GM12878 (cell line): ENCODE data around the gene FMNL2. TPM values are rescaled to one million over a fixed set of nuclear protein-coding genes. Genes with fewer than 3 reads are reported as not detected.

Experiments used
- ATAC-seq: fragments of 200-7000 bp; cut with Tn5 transposase; 3 replicates; pipeline ENCODE4 v1.9.1; 2020; ENCODE audit warnings: mild to moderate bottlenecking, moderate library complexity
- BruUV-seq: library from RNA; stranded (reverse); fragments of 400-500 nt; replicated peaks from 2 replicates; lab custom pipeline; 2021; lab: Mats Ljungman, UMichigan
- CTCF ChIA-PET: fragments of 300-600 bp; sonication (Branson Sonifier 250); formaldehyde crosslinking; extraction: SDS; loops from one replicate; lab custom pipeline; 2021; ENCODE audit warnings: inconsistent platforms; lab: Yijun Ruan, JAX
- POLR2A ChIA-PET: fragments of 350-600 bp; formaldehyde crosslinking; extraction: SDS; loops from one replicate; lab custom pipeline; 2021; ENCODE audit warnings: inconsistent platforms; lab: Charles Lee
- RAD21 ChIA-PET: fragments of 300-600 bp; sonication (Branson Sonifier 250); formaldehyde crosslinking; loops from one replicate; lab custom pipeline; 2023; ENCODE audit warnings: antibody characterized with exemption; ENCODE audit not compliant: unreplicated experiment; lab: Charles Lee
- SMC1A ChIA-PET: fragments of 300-600 bp; sonication (Branson Sonifier 250); formaldehyde crosslinking; loops from one replicate; lab custom pipeline; 2023; ENCODE audit not compliant: unreplicated experiment, uncharacterized antibody; lab: Charles Lee
- DNase-seq: peaks from one replicate; pipeline ENCODE4 v3.0.0-alpha.2; 2011; ENCODE audit warnings: low read depth, low spot score
- FAIRE-seq: peaks from 3 replicates; lab custom pipeline; 2011; peaks lifted over from hg19 to GRCh38; lab: Jason Lieb, UNC
- H2AFZ ChIP-seq: 2 replicates; pipeline ENCODE4 v1.6.0; 2011; ENCODE audit warnings: low read depth, low read length, control low read depth; ENCODE audit not compliant: control insufficient read depth
- H3K27ac ChIP-seq: 2 replicates; pipeline ENCODE4 v1.5.1; 2011; ENCODE audit warnings: control low read depth; ENCODE audit not compliant: control insufficient read depth, insufficient read depth
- H3K27me3 ChIP-seq, 2 experiments: replicated peaks in 1 of 2; 2 replicates each; pipeline versions ENCODE4 v1.6.0 to v1.6.1; 2011; ENCODE audit warnings: low read length in 1 of 2; ENCODE audit not compliant: control insufficient read depth in 2 of 2, insufficient read depth in 2 of 2
- H3K36me3 ChIP-seq, 2 experiments: 2 replicates each; pipeline ENCODE4 v1.5.1; 2011; ENCODE audit warnings: low read length in 1 of 2; ENCODE audit not compliant: control insufficient read depth in 2 of 2, insufficient read depth in 2 of 2
- H3K4me1 ChIP-seq: 2 replicates; pipeline ENCODE4 v1.6.1; 2011; ENCODE audit warnings: mild to moderate bottlenecking, low read length, moderate library complexity, mixed read lengths; ENCODE audit not compliant: control insufficient read depth, insufficient read depth
- H3K4me2 ChIP-seq: 2 replicates; pipeline ENCODE4 v1.6.0; 2011; ENCODE audit warnings: control low read depth; ENCODE audit not compliant: control insufficient read depth, insufficient read depth
- H3K4me3 ChIP-seq: fragments of 200-600 bp; sonication (generic); 2 replicates; pipeline ENCODE4 v1.5.1; 2016
- H3K79me2 ChIP-seq: 2 replicates; pipeline ENCODE4 v1.6.0; 2011; ENCODE audit warnings: low read length; ENCODE audit not compliant: control insufficient read depth, insufficient read depth
- H3K9ac ChIP-seq: 2 replicates; pipeline ENCODE4 v1.8.0; 2011; ENCODE audit warnings: low read length, control low read depth, mixed read lengths; ENCODE audit not compliant: control insufficient read depth, insufficient read depth
- H3K9me3 ChIP-seq: replicated peaks from 3 replicates; pipeline ENCODE4 v1.5.1; 2011; ENCODE audit warnings: mild to moderate bottlenecking, low read length; ENCODE audit not compliant: control insufficient read depth, insufficient read depth
- H4K20me1 ChIP-seq: 2 replicates; pipeline ENCODE4 v1.6.0; 2011; ENCODE audit not compliant: control insufficient read depth, insufficient read depth
- ATF7 ChIP-seq: fragments of 450-650 bp; IDR thresholded peaks from 2 replicates; pipeline ENCODE4 v1.6.1; 2016; ENCODE audit warnings: low read depth, mild to moderate bottlenecking
- CBX5 ChIP-seq: sonication (generic); IDR thresholded peaks from 2 replicates; pipeline ENCODE4 v1.6.1; 2016; ENCODE audit warnings: low read depth, moderate library complexity, mild to moderate bottlenecking, inconsistent platforms
- NFYB ChIP-seq: IDR thresholded peaks from 2 replicates; pipeline ENCODE4 v1.6.1; 2011; ENCODE audit warnings: low read depth, mild to moderate bottlenecking, low read length, improper control_type of control experiment, moderate library complexity; ENCODE audit not compliant: insufficient read depth
- SIX5 ChIP-seq: IDR thresholded peaks from 2 replicates; pipeline ENCODE4 v1.6.1; 2011; ENCODE audit warnings: mild to moderate bottlenecking, low read depth, low read length, moderate library complexity; ENCODE audit not compliant: severe bottlenecking
- SREBF2 ChIP-seq: IDR thresholded peaks from 2 replicates; pipeline ENCODE4 v1.6.1; 2012; ENCODE audit warnings: mild to moderate bottlenecking, low read length
- WGBS: methylation state at CpG from one replicate; pipeline ENCODE4 v1.1.6; 2016; ENCODE audit warnings: low lambda C conversion rate; ENCODE audit not compliant: insufficient replicate concordance, insufficient coverage; ENCODE audit errors: missing lambda C conversion rate; 5-methylcytosine and 5-hydroxymethylcytosine counted together
- in situ Hi-C: fragments of 300-500 bp; cut with MboI; formaldehyde crosslinking; loops from 9 replicates; pipeline ENCODE4 v1.14.3; 2018; ENCODE audit warnings: mixed read lengths
- intact Hi-C: fragments of 100-400 bp; cut with micrococcal nuclease; formaldehyde crosslinking; loops from one replicate; pipeline ENCODE4 v1.14.2; 2022; ENCODE audit not compliant: unreplicated experiment
- polyA plus RNA-seq, 11 experiments: library from polyadenylated mRNA; depleted of rRNA in 4 of 11; unstranded in 6 of 11; stranded (reverse) in 5 of 11; fragments of >200 nt; fragmentation: Nextera tagmentation in 4 of 11; fragmentation: Illumina TruSeq in 1 of 11; extraction: Ambion mirVana in 4 of 11; extraction: Trizol in 1 of 11; gene quantifications; 1 replicate in 1 of 11; 2 replicates in 10 of 11; pipeline versions ENCODE4 v1.2.1 to v1.2.3, GENCODE V29; 2011 to 2016; ENCODE audit warnings: inconsistent platforms in 2 of 11, missing spikeins in 2 of 11, low read depth in 1 of 11
- total RNA-seq, 4 experiments: library from RNA; depleted of rRNA in 3 of 4; stranded (reverse); fragments of >200 nt in 3 of 4; fragmentation: Illumina TruSeq in 1 of 4; extraction: Trizol in 1 of 4; gene quantifications; 2 replicates each; pipeline versions ENCODE4 v1.2.1 to v1.2.3, GENCODE V29; 2013 to 2021

FMNL2 gene
- total and polyA plus RNA-seq, 10 of the 15 experiments (the other 5 are each of a cell fraction or from before 2014, with no cell fraction given), result 0.13 to 9.9 (median 0.35) TPM

- no peak overlapping the region for H3K9ac ChIP-seq
- no peak overlapping the region for H3K4me3 ChIP-seq
- H3K9me3 ChIP-seq, result no peaks in the 10 kb centered on the region
- BruUV-seq, result no TSS peak
- H3K79me2 ChIP-seq, result no peaks in the 10 kb centered on the region
- intact Hi-C loops, result no loop called here
- H3K27ac ChIP-seq, result no peak overlapping the region
- ATAC-seq (no peak), FAIRE-seq (no peak), DNase-seq (no peak)
- RAD21 ChIA-PET, result no interaction called here
- SMC1A ChIA-PET, result interaction anchor here (0.6 to 1.2 kb wide), 3 partner anchors 14 to 433 kb away, joined by 3 to 4 read pairs (median 3); no protein-coding TSS in a partner anchor
- H3K4me2 ChIP-seq, result no peak overlapping the region
- in situ Hi-C loops, result no loop called here
- no peaks in the 10 kb centered on the region for H3K36me3 ChIP-seq
- no peaks in the 10 kb centered on the region for H4K20me1 ChIP-seq
- POLR2A ChIA-PET, result interaction anchor here (0.6 kb wide), 1 partner anchor 581 kb away, joined by 5 read pairs; no protein-coding TSS in a partner anchor
- no peak for TF ChIP-seq ATF7
- TF ChIP-seq CBX5, result no peak
- TF ChIP-seq NFYB, result no peak
- no peaks in the 10 kb centered on the region for H3K4me1 ChIP-seq
- no peaks in the 10 kb centered on the region for H3K27me3 ChIP-seq
- H2AFZ ChIP-seq, result no peak overlapping the region
- 83% methylated on average over 7 of the region's 7 CpGs for WGBS
- CTCF ChIA-PET, result interaction anchor here (1.3 to 4.4 kb wide), 2 partner anchors 8 to 15 kb away, joined by 4 to 23 read pairs; no protein-coding TSS in a partner anchor
Observed at GRCh38 chr2:152620208-152620607, 285.2 kb downstream of the FMNL2 start.

GRCh38 chr2:152620985-152621384 is 286.0 kb downstream of the FMNL2 start:
- 72% methylated on average over 9 of the region's 9 CpGs for WGBS
- Histone ChIP-seq H3K4me2 (no peak overlapping the region), H3K4me1 (no peaks in the 10 kb centered on the region), H3K4me3 (no peak overlapping the region), H3K27me3 (no peaks in the 10 kb centered on the region), H3K79me2 (no peaks in the 10 kb centered on the region), H3K27ac (no peak overlapping the region), H4K20me1 (no peaks in the 10 kb centered on the region), H3K9ac (no peak overlapping the region), H3K36me3 (no peaks in the 10 kb centered on the region), H2AFZ (no peak overlapping the region), H3K9me3 (no peaks in the 10 kb centered on the region)
- no peak for ATAC-seq
- POLR2A ChIA-PET, result no interaction called here
- intact Hi-C loops, result no loop called here
- BruUV-seq, result no TSS peak
- in situ Hi-C loops, result no loop called here
- TF ChIP-seq SIX5 (no peak), SREBF2 (no peak)
- RAD21 ChIA-PET, result interaction anchor here (1.0 kb wide), 1 partner anchor 8 kb away, joined by 3 read pairs; no protein-coding TSS in a partner anchor
- no peak for DNase-seq
- CTCF ChIA-PET, result no interaction called here
- SMC1A ChIA-PET, result interaction anchor here (1.2 kb wide), 1 partner anchor 151 kb away, joined by 3 read pairs; no protein-coding TSS in a partner anchor
- FAIRE-seq, result no peak
